ENCODE measurements around the gene KIF26B.

Gene KIF26B

DNA sequence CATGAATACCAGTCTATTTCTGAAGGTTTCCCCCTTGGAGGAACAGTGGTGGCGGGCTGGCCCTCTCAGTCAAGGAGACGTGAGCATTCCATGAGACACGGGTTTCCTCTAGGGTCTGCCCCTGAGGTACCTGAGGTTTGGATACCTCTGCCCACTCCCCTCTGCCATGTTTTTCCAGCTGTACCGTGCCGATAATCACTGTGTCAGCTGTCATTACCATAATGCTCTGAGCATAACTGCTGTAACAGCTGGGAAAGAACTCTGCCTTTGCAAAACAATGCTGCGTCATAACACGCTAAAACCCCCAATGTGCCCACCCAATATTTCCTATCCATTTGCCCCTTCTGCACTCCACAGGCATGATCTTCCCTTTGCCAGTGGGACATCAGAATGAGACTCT lies 425.1 kb downstream of the KIF26B start:
- no peak for DNase-seq

DNA sequence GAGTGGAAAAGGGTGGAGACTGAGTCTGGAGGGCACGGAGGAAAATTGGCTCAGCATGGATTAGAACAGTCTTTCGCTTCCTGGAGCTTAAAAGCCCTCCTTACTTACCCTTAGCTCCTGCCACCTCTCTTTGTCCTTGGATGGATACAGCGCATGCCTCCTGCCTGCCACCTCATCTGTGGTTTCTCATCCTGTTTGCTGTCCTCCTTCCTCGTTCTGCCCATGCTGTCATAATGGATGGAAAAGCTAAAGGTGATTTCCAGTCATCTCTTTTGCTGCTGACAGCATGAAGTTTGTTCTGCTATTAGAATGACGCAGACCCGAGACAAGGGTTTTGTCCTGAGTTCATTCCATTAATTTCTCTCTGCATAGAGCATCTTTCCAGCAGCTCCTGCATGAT lies 425.9 kb downstream of the KIF26B start:
- DNase-seq = no peak

DNA sequence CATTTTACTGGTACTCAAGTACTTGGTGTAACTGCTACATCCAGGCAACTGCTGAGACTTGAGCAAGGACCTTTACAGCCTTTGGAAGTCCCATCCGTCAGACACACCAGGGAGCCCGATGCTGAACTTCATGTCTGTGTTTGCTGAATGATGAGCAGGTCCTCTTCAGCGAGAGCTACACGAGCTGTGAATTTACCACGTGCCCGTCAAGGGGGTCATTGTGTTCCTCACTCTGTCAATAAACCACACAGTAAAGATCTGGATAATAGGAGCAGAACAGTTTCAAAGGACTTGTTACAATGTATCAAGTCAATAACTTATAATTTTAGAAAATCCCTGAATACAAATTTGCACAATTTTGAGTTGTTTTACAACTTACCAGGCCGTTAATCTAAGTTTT lies 427.2 kb downstream of the KIF26B start:
- no peak for DNase-seq

DNA sequence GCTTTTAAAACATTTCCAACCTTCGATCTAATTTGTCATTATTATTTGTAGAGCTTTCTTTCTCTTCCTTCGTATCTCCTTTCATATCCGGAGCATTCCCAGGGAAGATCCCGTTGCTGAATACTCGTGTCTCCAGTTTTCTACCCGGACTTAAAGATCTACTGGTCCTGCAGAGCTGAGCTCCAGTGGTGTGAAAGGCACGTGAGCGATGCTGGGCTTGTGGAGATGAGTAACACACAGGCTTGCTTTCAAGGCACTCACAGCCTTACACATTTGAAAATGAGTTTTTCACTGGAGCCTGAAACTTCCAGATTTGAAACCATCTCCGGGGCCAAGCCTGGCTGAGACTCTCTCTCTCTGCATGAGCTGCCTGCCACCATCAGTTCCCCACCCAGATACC lies 428.3 kb downstream of the KIF26B start:
- DNase-seq = no peak

DNA sequence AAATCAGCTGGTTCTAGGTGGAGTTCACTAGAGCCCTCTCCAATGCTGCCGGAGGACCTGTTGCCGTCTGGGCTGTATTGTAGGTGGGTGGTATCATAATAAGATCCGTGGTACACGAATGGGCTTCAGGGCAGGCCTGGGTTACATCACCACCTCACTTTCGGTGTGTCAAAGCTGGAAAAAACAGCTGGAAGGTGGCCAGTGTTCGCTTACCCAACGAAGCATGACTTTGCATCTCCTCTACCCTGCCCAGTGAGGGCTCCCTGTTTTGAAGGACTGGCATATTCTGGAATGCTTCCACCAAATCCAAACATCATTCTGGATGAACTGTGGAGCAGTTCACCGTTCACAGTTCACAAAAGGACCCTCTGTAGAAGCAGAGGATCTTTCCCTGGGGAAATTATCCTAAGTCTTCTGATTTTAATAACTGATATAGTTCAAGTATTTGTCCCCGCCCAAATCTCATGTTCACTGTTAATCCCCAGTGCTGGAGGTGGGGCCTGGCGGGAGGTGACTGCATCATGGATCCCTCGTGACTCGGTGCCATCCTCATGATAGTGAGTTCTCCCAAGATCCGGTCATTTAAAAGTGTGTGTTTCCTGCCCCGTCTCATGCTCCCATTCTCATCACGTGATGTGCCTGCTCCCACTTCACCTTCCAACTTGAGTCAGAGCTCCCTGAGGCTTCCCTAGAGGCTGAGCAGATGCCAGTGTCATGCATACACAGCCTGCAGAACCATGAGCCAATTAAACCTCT lies 429.0 kb downstream of the KIF26B start:
- no peak for DNase-seq

DNA sequence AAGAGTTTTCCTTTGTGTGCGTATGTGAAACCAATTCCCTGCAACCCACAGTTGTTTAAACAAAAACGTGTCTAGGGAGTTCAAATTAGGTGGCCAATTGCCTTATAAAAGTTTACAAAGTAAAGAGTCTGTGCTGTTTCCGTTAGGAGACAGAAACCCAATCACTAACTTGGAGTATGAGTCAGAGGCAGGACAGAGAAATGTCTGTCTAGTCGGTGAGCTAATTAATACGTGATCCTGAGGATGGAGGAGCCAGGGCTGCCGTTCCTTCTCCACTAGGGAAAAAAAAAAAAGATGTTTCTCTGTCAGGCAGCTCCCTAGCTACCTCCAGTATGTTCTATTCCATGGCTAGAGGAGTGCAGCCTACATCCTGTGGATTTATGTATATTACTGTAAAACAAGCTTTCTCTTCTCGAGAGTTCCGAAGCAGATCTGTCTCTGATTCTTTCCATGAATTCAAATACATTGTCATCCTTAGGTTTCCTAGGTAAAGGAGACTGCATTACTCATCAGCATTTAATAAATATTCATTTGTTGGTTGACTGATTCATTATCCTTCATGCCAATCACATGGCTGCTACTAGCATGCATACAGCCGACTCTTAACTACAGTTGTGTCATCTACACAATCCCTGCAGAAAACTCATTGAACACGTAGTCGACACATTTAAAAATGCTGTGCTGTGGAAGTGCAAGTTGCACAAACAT lies 430.6 kb downstream of the KIF26B start:
- DNase-seq = no peak

DNA sequence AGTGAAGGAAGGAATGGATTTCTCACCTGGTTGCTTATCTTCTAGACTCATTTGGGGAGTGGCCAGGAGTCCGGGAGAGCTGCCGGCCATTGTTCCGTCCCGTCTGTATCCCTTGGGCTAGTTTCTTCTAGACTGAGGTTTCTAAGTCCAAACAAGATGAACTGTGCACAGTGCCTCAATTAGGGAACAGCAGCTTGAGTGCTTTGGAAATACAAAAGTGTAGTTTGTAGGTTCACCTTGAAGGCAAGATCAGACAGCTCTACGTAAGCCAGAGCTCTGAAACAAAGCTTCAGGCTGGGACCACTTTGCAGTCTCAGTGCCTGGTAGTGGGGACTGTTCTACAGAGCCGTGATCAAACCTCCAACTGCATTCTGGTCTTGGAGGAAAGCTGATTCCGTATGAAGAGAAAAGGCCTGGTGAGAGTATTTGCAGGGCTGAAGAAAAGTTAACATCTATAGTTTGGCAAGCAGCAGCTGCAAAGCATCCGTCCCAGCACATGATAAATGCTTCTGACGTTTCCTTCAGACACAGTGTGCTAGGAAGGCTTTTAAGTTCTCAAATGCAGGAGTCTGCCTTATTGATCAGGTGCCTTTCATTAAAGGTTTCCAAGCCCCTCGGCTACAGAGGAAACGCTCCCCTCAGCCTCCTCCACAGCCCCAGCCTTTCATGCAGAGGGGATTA lies 432.8 kb downstream of the KIF26B start:
- no peak for DNase-seq

DNA sequence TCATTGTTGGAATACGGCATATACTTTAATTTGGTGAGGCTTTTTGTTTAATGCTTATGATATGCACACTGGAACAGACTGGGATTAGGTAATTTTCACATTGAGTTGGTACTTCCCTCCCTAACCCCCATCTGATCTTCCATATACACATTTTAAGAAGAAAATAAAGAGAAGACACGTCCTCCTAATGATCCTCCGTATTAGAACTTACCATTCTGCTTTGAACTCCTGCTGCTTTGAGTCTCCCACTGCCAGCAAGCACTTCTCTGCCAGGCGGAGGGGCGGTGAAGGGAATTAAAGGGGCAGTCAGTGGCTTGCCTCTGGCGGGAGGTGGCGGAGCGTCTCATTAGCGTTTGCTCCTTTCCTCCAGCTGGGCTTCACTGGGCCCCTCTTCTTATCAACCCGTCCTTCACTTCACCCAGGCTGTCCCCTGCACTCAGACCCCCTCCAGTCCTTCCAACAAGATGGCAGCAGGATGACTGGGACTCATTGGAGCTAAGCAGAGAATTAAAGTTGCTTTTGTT lies 433.4 kb downstream of the KIF26B start:
- DNase-seq = no peak

DNA sequence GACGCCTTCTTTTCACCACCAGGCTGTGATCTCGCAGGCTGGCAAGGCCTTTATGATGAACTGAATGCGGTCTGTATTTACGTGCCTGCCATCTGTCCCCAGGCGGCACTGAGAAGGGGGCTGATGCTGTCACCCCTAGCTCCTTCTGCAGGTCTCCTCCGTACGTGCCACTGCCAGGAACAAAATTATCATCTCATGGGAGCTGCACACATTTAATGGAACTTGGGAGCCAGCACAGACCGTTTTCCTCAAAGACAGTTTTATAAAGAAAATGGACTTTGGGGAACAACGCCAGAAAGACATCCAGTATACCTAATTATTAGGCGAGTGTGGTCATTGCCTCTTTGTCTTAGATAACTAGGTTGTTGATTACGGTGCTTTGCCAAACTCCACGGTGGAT lies 434.5 kb downstream of the KIF26B start:
- no peak for DNase-seq

DNA sequence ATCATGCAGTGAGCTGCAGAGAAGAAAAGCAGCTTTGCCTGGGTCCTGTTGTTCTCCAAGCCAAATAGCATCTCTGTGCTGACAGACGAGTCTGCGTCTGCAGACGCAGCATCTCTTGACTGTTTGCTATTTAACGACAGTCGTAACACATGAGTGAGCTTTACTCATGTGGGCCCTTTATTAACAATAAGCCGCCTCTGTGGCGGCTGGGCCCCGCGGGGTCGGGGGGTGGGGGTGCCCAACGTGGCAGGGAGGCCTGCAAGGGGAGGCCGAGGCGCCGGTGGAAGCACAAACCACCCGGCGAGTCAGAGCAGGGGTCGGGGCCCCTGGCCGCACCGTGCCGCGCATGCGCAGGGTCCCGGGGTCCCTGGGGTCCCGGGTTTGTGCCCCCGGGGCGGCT lies 435.1 kb downstream of the KIF26B start:
- no peak for DNase-seq

DNA sequence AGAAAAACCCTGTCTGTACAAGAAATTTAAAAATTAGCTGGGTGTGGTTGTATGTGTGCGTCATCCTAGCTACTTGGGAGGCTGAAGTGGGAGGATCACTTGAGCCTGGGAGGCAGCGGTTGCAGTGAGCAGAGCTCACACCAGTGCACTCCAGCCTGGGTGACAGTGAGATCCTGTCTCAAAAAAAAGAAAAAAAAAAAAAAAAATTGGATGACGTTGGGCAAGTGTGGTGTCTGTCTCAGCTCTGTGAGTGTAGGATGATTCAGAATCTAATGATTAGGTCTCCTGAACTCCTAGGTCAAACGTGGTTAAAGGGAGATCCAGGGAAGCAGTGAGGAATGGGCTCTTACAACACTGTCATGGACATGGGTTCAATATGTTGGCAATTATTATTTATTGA lies 435.9 kb downstream of the KIF26B start:
- no peak for DNase-seq

DNA sequence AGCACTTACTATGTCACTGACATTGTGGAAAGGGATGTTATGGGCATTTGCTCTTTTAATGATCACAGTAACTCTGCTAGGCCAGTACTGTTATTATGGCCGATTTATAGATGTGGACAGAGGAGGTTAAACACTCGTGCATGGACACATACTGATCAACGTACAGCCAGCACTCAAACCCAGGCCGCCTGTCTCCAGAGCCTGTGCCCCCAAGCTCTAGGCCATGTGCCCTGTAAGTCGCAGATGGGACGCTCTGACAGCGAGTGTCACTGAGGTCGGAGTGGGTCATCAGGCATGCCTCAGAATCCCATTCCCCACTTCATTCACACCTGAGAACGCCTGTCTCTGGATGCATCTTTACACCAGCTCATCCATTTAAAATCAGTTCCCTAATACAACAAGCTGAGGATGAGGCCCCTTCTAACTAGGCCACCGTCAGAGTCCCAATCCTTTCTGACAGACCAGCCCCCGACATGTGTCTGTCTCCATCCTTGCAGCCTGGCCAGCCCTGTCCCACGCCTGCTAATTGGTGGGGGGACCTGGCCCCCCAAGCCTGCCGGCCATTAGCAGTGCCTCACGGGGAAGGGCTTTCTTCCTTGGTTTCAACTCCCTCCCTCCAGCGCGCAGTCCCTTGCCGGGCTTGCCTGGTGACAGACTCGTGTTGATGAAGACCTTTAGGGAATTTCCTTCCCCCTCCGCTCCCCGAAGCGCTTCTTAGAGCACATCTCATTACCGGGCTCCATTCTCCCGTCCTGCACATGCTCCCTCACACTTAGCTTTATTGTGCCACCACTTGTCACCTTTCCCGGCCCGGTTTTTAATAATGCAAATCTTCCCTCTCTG lies 436.8 kb downstream of the KIF26B start:
- no peak for DNase-seq

DNA sequence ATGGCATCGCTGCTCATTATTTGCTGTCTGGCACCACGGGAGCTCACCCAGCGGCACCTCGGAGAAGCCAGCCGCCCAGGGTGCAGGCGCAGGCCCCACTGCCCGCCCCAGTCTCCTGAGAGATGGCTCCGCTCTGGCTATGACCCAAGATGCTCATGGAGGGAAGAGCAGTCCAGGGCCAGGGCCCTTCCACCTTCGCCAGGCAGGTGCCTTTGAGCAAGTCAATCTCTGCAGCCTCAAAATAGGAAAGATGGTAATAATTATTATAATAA lies 437.3 kb downstream of the KIF26B start:
- DNase-seq = no peak

DNA sequence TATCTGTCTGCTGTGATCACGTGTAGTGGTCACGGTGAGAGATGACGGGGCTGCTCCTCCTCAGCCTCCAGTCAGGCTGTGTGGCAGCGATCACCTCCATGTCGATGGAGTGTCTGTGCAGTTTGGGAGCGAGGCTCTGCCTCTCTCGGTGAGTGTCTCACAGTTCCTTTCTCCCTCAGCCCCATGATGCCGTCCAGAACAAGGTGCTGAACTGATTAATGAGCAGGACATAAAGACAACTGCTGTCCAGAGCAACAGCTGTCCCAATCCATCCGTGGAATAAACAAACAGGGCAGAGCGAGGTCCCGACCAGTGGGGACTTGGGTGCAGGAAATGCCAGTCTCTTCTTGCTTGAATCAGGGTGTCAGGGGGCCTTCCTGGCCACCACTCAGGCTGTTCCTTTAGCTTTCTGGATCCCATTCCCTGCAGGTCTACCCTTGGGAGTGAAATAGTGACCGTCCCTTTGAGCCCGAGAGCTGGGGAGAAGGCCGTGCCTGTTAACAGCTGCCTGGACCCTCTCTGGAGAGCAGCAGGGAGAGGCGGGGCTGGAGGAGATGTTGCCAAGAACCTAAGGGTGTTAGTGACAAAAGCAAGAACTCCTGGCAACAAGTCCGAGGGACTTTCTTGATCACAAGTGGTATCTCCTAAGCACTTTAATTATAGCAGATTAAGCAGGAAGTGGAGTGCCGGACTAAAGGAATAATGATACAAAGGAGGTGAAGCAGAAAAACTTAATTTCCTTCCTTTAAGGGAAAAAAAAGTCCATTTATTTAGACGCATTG lies 443.9 kb downstream of the KIF26B start:
- no peak for DNase-seq

DNA sequence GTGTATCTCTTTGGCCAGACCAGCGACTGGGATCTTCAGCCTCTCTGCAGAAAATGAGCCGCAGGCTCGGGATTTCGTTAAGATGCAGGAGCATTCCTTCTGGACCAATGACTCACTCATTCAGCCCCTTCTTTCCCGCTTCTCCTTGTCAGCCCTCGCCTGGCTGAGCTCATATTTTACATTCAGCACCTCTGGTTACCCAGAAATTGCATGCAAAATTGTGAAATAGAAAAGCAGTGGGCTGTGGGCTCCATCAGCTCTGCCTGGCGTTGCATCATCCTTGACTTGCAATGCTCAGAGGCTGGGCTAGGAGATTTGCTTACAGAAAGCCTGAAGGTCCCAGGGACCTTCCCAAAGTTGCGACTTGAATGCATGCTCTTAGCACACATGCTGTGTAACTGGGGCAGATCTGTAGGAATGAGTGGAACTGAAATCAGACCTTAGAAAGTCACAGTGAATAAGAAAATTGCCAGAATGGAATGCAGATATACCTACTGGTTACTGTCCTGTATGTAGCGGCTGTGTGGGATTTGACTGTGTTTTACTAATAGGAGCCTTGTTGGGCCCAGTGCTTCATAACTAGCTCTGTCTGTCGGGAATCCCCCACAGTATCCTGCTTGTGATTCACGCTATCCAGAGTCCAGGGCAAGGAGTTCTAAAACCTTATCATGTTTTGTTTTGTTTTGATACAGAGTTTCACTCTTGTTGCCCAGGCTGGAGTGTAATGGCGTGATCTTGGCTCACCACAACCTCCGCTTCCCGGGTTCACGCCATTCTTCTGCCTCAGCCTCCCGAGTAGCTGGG lies 444.8 kb downstream of the KIF26B start:
- DNase-seq = no peak

DNA sequence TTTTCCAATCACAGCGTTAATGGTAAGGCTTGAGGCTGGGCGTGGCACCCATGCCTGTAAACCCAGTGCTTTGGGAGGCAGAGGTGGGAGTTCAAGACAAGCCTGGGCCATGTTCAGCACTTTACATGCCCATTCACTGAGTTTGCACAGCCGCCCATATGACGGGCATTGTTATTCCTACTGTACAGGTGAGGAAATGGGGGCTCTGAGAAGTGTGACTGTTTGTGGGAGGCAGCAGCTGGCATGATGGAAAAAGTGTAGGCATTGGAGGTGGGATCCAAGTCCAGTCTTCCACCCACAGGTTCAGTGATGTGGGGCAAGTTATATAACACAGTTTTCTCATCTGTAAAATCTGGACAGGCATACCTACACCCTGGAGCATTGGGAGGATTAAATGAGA lies 445.9 kb downstream of the KIF26B start:
- DNase-seq = no peak

DNA sequence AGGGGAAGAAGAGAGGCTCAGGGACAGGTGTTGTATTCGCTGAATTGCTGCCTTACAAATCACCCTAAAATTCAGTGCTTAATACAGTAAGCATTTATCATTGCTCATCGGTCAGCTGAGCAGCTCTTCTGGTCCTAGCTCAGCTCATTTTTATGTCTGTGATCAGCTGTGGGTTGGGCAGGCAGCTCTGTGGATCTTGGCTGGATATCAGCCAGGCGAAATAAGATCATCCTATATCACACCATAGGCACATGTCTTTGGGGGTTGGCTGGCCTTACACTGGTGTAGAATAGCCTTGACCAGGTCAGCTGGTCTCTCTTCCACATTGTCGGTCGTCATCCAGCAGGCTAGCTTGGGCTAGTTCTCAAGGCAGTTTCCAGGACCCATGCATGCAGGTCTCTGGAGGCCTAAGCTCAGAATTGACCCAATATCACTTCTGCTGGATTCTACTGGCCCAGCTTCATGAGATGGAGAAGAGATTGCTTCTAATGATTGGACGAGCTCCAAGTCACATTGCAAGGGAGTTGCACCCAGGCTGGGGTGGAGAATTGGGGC lies 448.6 kb downstream of the KIF26B start:
- DNase-seq = no peak

DNA sequence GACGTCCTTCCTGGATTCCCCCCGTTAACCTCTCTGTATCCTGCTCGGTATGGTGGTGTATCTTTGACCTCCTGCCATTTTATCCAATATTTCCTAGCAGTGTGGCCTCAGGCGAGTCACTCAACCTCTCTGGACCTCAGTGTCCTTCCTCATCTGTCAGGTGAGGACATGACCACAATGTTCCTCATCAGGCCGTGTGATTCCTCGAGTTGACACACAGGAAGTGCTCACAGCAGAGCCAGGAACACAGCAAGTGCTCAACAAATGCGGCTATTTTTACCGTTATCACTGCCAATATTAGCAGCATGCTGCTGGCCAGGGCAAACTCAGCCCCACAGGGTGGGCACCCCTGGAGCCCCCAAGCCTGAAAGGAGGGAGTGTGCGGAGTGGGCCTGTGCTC lies 450.2 kb downstream of the KIF26B start:
- DNase-seq = no peak

DNA sequence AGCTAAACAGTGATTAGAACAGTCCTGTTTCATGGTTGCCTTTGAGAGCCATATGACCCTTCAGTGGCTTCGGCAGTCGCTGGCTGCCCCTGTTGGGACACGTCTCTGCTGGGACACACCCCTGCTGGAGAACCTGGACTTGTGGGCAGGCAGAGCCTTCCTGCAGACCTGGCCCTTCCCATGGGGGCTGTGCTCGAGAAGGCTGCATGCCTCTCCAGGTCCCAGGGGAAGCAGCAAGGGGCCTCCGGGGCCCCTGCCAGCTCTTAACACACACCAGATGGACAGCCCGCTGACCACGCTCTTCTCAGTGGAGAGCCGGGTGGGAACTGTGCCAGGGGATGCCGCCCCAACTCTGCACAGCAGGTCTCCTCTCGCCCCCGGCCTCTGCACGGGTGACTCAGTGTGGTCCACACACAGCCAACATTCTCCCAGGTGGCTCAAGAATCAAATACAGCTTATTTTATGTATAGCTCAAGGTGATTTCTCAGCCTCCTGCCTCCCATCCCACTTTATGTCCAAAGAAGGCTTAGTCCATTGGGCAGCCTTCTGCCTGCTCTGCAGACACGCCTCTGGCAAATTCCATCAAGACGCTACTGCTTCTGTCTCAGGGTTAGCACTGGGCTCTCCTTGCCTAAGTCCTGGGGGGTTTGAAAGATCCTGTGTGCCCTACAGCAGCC lies 450.8 kb downstream of the KIF26B start:
- no peak for DNase-seq

DNA sequence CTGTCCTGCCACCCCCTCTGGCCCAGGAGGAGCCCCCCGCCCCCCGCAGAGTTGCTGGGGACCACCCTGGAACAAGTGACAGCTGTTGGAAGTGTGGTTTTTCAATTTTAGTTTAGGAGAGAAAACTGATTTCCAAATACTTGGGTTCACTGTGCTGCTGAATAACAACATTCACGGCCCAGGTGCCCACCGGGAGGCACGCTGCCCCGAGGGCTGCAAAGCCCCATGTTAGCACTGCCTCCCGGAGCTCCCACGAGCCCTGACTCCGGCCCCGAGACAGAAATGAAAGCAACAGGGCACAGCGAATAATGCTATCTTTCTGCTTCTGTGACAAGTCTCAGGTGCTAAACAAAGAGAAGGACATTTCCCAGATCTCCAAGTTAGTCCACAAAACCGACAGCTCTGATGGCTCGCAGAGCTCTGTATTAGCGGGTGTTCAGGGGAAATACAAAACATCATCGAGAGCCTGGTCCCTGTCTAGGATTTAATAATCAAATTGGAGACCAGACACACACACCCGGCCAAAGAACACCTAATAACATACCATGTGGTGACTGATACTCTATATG lies 451.5 kb downstream of the KIF26B start:
- no peak for DNase-seq
